ENCODE results near the gene LRCH2.

GRCh38 chrX:115192244-115192700, 41.6 kb downstream of the LRCH2 start:
- TF ChIP-seq ARNT (IDR thresholded peaks at IDR 0.05) (no peak), CTBP1 (IDR thresholded peaks at IDR 0.05; ENCODE audit: borderline replicate concordance) (no peak), FOXA1 (IDR thresholded peaks at IDR 0.05) (no peak), HDGF (IDR thresholded peaks at IDR 0.05; ENCODE audit: borderline replicate concordance) (no peak), FOXM1 (IDR thresholded peaks at IDR 0.05; ENCODE audit: borderline replicate concordance) (no peak), BHLHE40 (IDR thresholded peaks at IDR 0.05; ENCODE audit: borderline replicate concordance) (no peak), PKNOX1 (IDR thresholded peaks at IDR 0.05) (no peak), SUZ12 (IDR thresholded peaks at IDR 0.05) (no peak), ELF4 (IDR thresholded peaks at IDR 0.05) (no peak), FOXK2 (IDR thresholded peaks at IDR 0.05) (no peak), TARDBP (IDR thresholded peaks at IDR 0.05) (no peak), LEF1 (IDR thresholded peaks at IDR 0.05; ENCODE audit: borderline replicate concordance) (no peak)
